Measurements from ENCODE around the gene SPP2.

The SPP2 gene

GRCh38 chr2:234050455-234051135 lies at the start of gene SPP2:
Gene SPP2 (plus strand): TSS chr2:234050702. CDS start chr2:234050787, 85 bp downstream.
- no peak for DNase-seq

- DNase-seq: peak; percentile 25
These were observed 48.9 kb upstream of the SPP2 start for GRCh38 chr2:234001380-234002160.

GRCh38 chr2:234002281-234002680 lies 48.2 kb upstream of the SPP2 start:
- no peak for DNase-seq

GRCh38 chr2:234003972-234004617 lies 46.4 kb upstream of the SPP2 start:
- no peak for DNase-seq

- no peak for DNase-seq
These were observed 45.4 kb upstream of the SPP2 start for GRCh38 chr2:234005126-234005525.

- no peak for DNase-seq
These were observed 44.0 kb upstream of the SPP2 start for GRCh38 chr2:234006501-234006900.

GRCh38 chr2:234014427-234014826 lies 36.1 kb upstream of the SPP2 start:
- no peak for DNase-seq

GRCh38 chr2:234015861-234016260 lies 34.6 kb upstream of the SPP2 start:
- DNase-seq: no peak

- no peak for DNase-seq
These were observed 30.6 kb upstream of the SPP2 start for GRCh38 chr2:234019896-234020295.

GRCh38 chr2:234020332-234020731 lies 30.2 kb upstream of the SPP2 start:
- no peak for DNase-seq

- DNase-seq: no peak
These were observed 28.1 kb upstream of the SPP2 start for GRCh38 chr2:234022424-234022823.

- no peak for DNase-seq
These were observed 26.2 kb upstream of the SPP2 start for GRCh38 chr2:234024304-234024703.

- peak; percentile 36 for DNase-seq
These were observed 25.0 kb upstream of the SPP2 start for GRCh38 chr2:234025466-234025865.

- no peak for DNase-seq
These were observed 24.6 kb upstream of the SPP2 start for GRCh38 chr2:234025891-234026401.

GRCh38 chr2:234026693-234027254 lies 23.7 kb upstream of the SPP2 start:
- DNase-seq: peak; percentile 29

- no peak for DNase-seq
These were observed 22.9 kb upstream of the SPP2 start for GRCh38 chr2:234027641-234028040.

GRCh38 chr2:234029150-234029733 lies 21.3 kb upstream of the SPP2 start:
- no peak for DNase-seq

GRCh38 chr2:234031207-234031606 lies 19.3 kb upstream of the SPP2 start:
- DNase-seq: no peak

- DNase-seq: peak; percentile 76
These were observed 18.1 kb upstream of the SPP2 start for GRCh38 chr2:234032279-234032856.

GRCh38 chr2:234033174-234033573 lies 17.3 kb upstream of the SPP2 start:
- DNase-seq: no peak

GRCh38 chr2:234033885-234034284 lies 16.6 kb upstream of the SPP2 start:
- DNase-seq: no peak

GRCh38 chr2:234038076-234038802 lies 12.3 kb upstream of the SPP2 start:
- DNase-seq: no peak

All from CD4-positive, alpha-beta T cell treated with Interleukin-10 for 1 hour (primary cell).